SK-N-SH (cell line): ENCODE results near the gene WDFY2. TPM values are rescaled to one million over a fixed set of nuclear protein-coding genes. Genes with fewer than 3 reads are reported as not detected.

Experiments
- CTCF ChIA-PET: fragments of 300-600, 350-600 bp; formaldehyde crosslinking; extraction: SDS; loops from one replicate; lab custom pipeline; 2021; lab: Yijun Ruan, JAX
- POLR2A ChIA-PET: fragments of 350-600 bp; sonication (Branson Sonifier 250); formaldehyde crosslinking; extraction: SDS; loops from one replicate; lab custom pipeline; 2020; ENCODE audit warnings: antibody characterized with exemption, inconsistent platforms; lab: Yijun Ruan, JAX
- DNase-seq: peaks from one replicate; pipeline ENCODE4 v3.0.0; 2012
- H2AFZ ChIP-seq: fragments of 200-600 bp; sonication (generic); 2 replicates; pipeline ENCODE4 v1.8.1; 2016; ENCODE audit warnings: antibody characterized with exemption, mild to moderate bottlenecking, low read depth
- H3F3A ChIP-seq: fragments of 200-600 bp; sonication (generic); replicated peaks from 2 replicates; pipeline ENCODE3; 2016; ENCODE audit warnings: antibody characterized with exemption, mild to moderate bottlenecking; ENCODE audit not compliant: insufficient read depth
- H3K27ac ChIP-seq, 2 experiments: fragments of 200-500 bp in 1 of 2; fragments of 200-600 bp in 1 of 2; sonication (Bioruptor generic) in 1 of 2; sonication (generic), shearing (Covaris generic) in 1 of 2; 2 replicates each; pipeline versions ENCODE4 v1.5.1 to v1.6.1; 2014 to 2016; ENCODE audit warnings: low read depth in 2 of 2, inconsistent platforms in 1 of 2, low read length in 1 of 2, mild to moderate bottlenecking in 1 of 2, mixed read lengths in 1 of 2
- H3K27me3 ChIP-seq: fragments of 200-600 bp; sonication (generic), shearing (Covaris generic); 2 replicates; pipeline ENCODE4 v1.6.1; 2016; ENCODE audit warnings: mixed run types; ENCODE audit not compliant: insufficient read depth
- H3K36me3 ChIP-seq, 2 experiments: fragments of 200-500 bp in 1 of 2; fragments of 200-600 bp in 1 of 2; sonication (Bioruptor generic) in 1 of 2; sonication (generic) in 1 of 2; replicated peaks in 1 of 2; 2 replicates each; pipeline versions ENCODE3 to v1.5.1; 2014 to 2016; ENCODE audit warnings: low read length in 1 of 2, mild to moderate bottlenecking in 1 of 2; ENCODE audit not compliant: insufficient read depth in 2 of 2, control insufficient read depth in 1 of 2
- H3K4me1 ChIP-seq, 2 experiments: fragments of 200-500 bp in 1 of 2; fragments of 200-600 bp in 1 of 2; sonication (Bioruptor generic) in 1 of 2; sonication (generic), shearing (Covaris generic) in 1 of 2; 2 replicates each; pipeline versions ENCODE4 v1.5.1 to v1.6.1; 2014 to 2016; ENCODE audit warnings: low read depth in 1 of 2, low read length in 1 of 2, mixed run types in 1 of 2; ENCODE audit not compliant: insufficient read depth in 2 of 2, control insufficient read depth in 1 of 2
- H3K4me2 ChIP-seq: fragments of 200-600 bp; sonication (generic), shearing (Covaris generic); 2 replicates; pipeline ENCODE4 v1.6.1; 2017; ENCODE audit warnings: mixed run types
- H3K4me3 ChIP-seq, 2 experiments: fragments of 200-500 bp in 1 of 2; fragments of 200-600 bp in 1 of 2; sonication (Bioruptor generic) in 1 of 2; sonication (generic), shearing (Covaris generic) in 1 of 2; 2 replicates each; pipeline versions ENCODE4 v1.5.1 to v1.8.1; 2014 to 2016; ENCODE audit warnings: low read depth in 2 of 2, inconsistent platforms in 1 of 2, low read length in 1 of 2, mild to moderate bottlenecking in 1 of 2, mixed read lengths in 1 of 2, moderate library complexity in 1 of 2
- H3K79me2 ChIP-seq: fragments of 200-600 bp; sonication (generic); 2 replicates; pipeline ENCODE4 v1.8.1; 2017; ENCODE audit warnings: mild to moderate bottlenecking; ENCODE audit not compliant: insufficient read depth
- H3K9ac ChIP-seq: fragments of 200-600 bp; sonication (generic); 2 replicates; pipeline ENCODE4 v1.6.1; 2017; ENCODE audit warnings: mixed run types
- H3K9me2 ChIP-seq: fragments of 200-600 bp; sonication (generic); 2 replicates; pipeline ENCODE4 v1.6.1; 2017; ENCODE audit warnings: mixed run types
- H3K9me3 ChIP-seq: fragments of 200-600 bp; sonication (generic); 2 replicates; pipeline ENCODE4 v1.6.1; 2017; ENCODE audit warnings: mixed run types, mild to moderate bottlenecking, moderate library complexity
- H4K20me1 ChIP-seq: fragments of 200-600 bp; sonication (generic); 2 replicates; pipeline ENCODE4 v1.6.1; 2017; ENCODE audit warnings: mild to moderate bottlenecking, mixed run types; ENCODE audit not compliant: insufficient read depth
- CHD2 ChIP-seq: fragments of 150-350 bp; IDR thresholded peaks from 2 replicates; pipeline ENCODE4 v1.6.1; 2018; ENCODE audit warnings: low read length; ENCODE audit not compliant: partially characterized antibody
- EP300 ChIP-seq, 2 experiments: IDR thresholded peaks; 2 replicates each; pipeline versions ENCODE4 v1.4.0 to v1.6.1; 2012; ENCODE audit warnings: borderline replicate concordance in 1 of 2, low read depth in 1 of 2, low read length in 1 of 2
- EZH2phosphoT487 ChIP-seq: fragments of 200-600 bp; sonication (generic); IDR thresholded peaks from 2 replicates; pipeline ENCODE4 v1.6.1; 2017; ENCODE audit warnings: low read depth, mixed run types, mild to moderate bottlenecking, antibody characterized with exemption, moderate library complexity, borderline replicate concordance
- FOSL2 ChIP-seq: IDR thresholded peaks from 2 replicates; pipeline ENCODE4 v1.4.0; 2012; ENCODE audit warnings: low read depth, mild to moderate bottlenecking, moderate library complexity, borderline replicate concordance
- FOXJ3 ChIP-seq: sonication (generic); formaldehyde crosslinking; IDR thresholded peaks from 2 replicates; pipeline ENCODE4 v1.5.1; 2020; ENCODE audit warnings: mild to moderate bottlenecking, missing genetic modification reagents
- GABPA ChIP-seq: IDR thresholded peaks from 2 replicates; pipeline ENCODE4 v1.4.0; 2012; ENCODE audit warnings: low read depth, mild to moderate bottlenecking
- JUND ChIP-seq: IDR thresholded peaks from 2 replicates; pipeline ENCODE4 v1.4.0; 2012
- MEF2A ChIP-seq: IDR thresholded peaks from 2 replicates; pipeline ENCODE4 v1.4.0; 2012; ENCODE audit warnings: low read depth, borderline replicate concordance
- MXI1 ChIP-seq: IDR thresholded peaks from 2 replicates; pipeline ENCODE4 v1.6.1; 2012; ENCODE audit warnings: mild to moderate bottlenecking, low read depth, low read length, improper control_type of control experiment
- RFX5 ChIP-seq: IDR thresholded peaks from 2 replicates; pipeline ENCODE4 v1.6.1; 2012; ENCODE audit warnings: mild to moderate bottlenecking, improper control_type of control experiment, low read length
- RXRA ChIP-seq: IDR thresholded peaks from 2 replicates; pipeline ENCODE4 v1.4.0; 2012; ENCODE audit warnings: low read depth, mild to moderate bottlenecking, borderline replicate concordance
- SMC3 ChIP-seq: IDR thresholded peaks from 2 replicates; pipeline ENCODE4 v1.6.1; 2012; ENCODE audit warnings: low read depth, low read length, improper control_type of control experiment
- TAF1 ChIP-seq: IDR thresholded peaks from 2 replicates; pipeline ENCODE4 v1.6.1; 2012; ENCODE audit warnings: low read depth, mild to moderate bottlenecking, low read length, moderate library complexity, borderline replicate concordance
- YY1 ChIP-seq: IDR thresholded peaks from 2 replicates; pipeline ENCODE4 v1.4.0; 2012; ENCODE audit warnings: low read depth, mild to moderate bottlenecking
- WGBS: methylation state at CpG from one replicate; pipeline ENCODE4 v1.1.6; 2017; ENCODE audit warnings: low lambda C conversion rate; 5-methylcytosine and 5-hydroxymethylcytosine counted together
- polyA plus RNA-seq, 3 experiments: library from polyadenylated mRNA; depleted of rRNA; stranded (reverse); fragments of >200 nt; gene quantifications; 2 replicates each; pipeline ENCODE4 v1.2.3, GENCODE V29; 2012
- TF ChIP-seq, protein P1 (sequence below): fragments of 200-600 bp; sonication (generic); IDR thresholded peaks from 2 replicates; pipeline ENCODE4 v1.6.1; 2017; ENCODE audit warnings: antibody characterized with exemption, mild to moderate bottlenecking, moderate library complexity
- TF ChIP-seq, protein P2 (sequence below): IDR thresholded peaks from 2 replicates; pipeline ENCODE4 v1.6.1; 2012; ENCODE audit warnings: mild to moderate bottlenecking, low read depth, low read length, moderate library complexity
- TF ChIP-seq, protein P3 (sequence below): fragments of 150-350 bp; IDR thresholded peaks from 2 replicates; pipeline ENCODE4 v1.6.1; 2017; ENCODE audit warnings: antibody characterized with exemption, low read length, low read depth, borderline replicate concordance
- TF ChIP-seq, protein P4 (sequence below): IDR thresholded peaks from 2 replicates; pipeline ENCODE4; 2012
- TF ChIP-seq, protein P5 (sequence below): fragments of 150-350 bp; IDR thresholded peaks from 2 replicates; pipeline ENCODE4 v1.6.1; 2016; ENCODE audit warnings: mild to moderate bottlenecking, low read depth, low read length

Gene WDFY2
- polyA plus RNA-seq, 1 of the 3 experiments (the other 2 are of a cell fraction): 4.1 TPM

DNA sequence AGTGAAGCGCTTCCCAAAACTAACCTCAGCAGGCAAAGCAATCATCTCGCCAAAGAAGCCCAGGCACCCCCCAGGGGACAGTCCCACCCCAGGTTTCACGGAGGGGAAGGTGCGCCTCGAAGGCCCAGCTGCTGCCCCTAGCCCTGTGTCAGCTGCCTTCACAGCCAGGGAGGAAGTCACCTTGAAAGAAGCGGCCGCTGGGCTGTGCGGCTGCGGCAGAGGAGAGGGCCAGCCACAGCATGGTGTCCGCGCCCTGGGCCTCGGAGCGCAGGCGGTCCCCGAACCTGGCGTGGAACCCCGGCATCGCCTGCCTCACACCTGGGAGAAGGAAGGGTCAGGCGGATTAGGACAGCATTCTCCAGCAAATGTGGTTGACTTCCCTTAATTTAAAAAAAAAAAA is 184.7 kb downstream of the WDFY2 start:
- TF ChIP-seq JUND (no peak), MEF2A (no peak), EZH2phosphoT487 (no peak), MXI1 (no peak), TAF1 (no peak), FOXJ3 (CRISPR knock-in tag) (no peak), EP300 (IDR thresholded peaks at IDR 0.05; ENCODE audit: borderline replicate concordance in 1 of 2, low read depth in 1 of 2, low read length in 1 of 2) (no peak), RXRA (no peak), SMC3 (no peak), CHD2 (no peak), RFX5 (no peak), GABPA (no peak), YY1 (no peak), FOSL2 (no peak)
- TF ChIP-seq, protein P1, sequence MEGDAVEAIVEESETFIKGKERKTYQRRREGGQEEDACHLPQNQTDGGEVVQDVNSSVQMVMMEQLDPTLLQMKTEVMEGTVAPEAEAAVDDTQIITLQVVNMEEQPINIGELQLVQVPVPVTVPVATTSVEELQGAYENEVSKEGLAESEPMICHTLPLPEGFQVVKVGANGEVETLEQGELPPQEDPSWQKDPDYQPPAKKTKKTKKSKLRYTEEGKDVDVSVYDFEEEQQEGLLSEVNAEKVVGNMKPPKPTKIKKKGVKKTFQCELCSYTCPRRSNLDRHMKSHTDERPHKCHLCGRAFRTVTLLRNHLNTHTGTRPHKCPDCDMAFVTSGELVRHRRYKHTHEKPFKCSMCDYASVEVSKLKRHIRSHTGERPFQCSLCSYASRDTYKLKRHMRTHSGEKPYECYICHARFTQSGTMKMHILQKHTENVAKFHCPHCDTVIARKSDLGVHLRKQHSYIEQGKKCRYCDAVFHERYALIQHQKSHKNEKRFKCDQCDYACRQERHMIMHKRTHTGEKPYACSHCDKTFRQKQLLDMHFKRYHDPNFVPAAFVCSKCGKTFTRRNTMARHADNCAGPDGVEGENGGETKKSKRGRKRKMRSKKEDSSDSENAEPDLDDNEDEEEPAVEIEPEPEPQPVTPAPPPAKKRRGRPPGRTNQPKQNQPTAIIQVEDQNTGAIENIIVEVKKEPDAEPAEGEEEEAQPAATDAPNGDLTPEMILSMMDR: no peak
- TF ChIP-seq, protein P2, sequence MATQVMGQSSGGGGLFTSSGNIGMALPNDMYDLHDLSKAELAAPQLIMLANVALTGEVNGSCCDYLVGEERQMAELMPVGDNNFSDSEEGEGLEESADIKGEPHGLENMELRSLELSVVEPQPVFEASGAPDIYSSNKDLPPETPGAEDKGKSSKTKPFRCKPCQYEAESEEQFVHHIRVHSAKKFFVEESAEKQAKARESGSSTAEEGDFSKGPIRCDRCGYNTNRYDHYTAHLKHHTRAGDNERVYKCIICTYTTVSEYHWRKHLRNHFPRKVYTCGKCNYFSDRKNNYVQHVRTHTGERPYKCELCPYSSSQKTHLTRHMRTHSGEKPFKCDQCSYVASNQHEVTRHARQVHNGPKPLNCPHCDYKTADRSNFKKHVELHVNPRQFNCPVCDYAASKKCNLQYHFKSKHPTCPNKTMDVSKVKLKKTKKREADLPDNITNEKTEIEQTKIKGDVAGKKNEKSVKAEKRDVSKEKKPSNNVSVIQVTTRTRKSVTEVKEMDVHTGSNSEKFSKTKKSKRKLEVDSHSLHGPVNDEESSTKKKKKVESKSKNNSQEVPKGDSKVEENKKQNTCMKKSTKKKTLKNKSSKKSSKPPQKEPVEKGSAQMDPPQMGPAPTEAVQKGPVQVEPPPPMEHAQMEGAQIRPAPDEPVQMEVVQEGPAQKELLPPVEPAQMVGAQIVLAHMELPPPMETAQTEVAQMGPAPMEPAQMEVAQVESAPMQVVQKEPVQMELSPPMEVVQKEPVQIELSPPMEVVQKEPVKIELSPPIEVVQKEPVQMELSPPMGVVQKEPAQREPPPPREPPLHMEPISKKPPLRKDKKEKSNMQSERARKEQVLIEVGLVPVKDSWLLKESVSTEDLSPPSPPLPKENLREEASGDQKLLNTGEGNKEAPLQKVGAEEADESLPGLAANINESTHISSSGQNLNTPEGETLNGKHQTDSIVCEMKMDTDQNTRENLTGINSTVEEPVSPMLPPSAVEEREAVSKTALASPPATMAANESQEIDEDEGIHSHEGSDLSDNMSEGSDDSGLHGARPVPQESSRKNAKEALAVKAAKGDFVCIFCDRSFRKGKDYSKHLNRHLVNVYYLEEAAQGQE: no peak
- TF ChIP-seq, protein P3, sequence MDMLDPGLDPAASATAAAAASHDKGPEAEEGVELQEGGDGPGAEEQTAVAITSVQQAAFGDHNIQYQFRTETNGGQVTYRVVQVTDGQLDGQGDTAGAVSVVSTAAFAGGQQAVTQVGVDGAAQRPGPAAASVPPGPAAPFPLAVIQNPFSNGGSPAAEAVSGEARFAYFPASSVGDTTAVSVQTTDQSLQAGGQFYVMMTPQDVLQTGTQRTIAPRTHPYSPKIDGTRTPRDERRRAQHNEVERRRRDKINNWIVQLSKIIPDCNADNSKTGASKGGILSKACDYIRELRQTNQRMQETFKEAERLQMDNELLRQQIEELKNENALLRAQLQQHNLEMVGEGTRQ: no peak
- TF ChIP-seq, protein P4, sequence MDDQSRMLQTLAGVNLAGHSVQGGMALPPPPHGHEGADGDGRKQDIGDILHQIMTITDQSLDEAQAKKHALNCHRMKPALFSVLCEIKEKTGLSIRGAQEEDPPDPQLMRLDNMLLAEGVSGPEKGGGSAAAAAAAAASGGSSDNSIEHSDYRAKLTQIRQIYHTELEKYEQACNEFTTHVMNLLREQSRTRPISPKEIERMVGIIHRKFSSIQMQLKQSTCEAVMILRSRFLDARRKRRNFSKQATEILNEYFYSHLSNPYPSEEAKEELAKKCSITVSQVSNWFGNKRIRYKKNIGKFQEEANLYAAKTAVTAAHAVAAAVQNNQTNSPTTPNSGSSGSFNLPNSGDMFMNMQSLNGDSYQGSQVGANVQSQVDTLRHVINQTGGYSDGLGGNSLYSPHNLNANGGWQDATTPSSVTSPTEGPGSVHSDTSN: no peak
- TF ChIP-seq, protein P5, sequence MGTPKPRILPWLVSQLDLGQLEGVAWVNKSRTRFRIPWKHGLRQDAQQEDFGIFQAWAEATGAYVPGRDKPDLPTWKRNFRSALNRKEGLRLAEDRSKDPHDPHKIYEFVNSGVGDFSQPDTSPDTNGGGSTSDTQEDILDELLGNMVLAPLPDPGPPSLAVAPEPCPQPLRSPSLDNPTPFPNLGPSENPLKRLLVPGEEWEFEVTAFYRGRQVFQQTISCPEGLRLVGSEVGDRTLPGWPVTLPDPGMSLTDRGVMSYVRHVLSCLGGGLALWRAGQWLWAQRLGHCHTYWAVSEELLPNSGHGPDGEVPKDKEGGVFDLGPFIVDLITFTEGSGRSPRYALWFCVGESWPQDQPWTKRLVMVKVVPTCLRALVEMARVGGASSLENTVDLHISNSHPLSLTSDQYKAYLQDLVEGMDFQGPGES: no peak
- TF ChIP-seq, all 33 proteins: peak for 0
- H4K20me1 ChIP-seq: no peaks in the 10 kb centered on the region
- no peaks in the 10 kb centered on the region for H3K79me2 ChIP-seq
- H3K4me3 ChIP-seq: no peak overlapping the region
- no peaks in the 10 kb centered on the region for H3K9me2 ChIP-seq
- H3F3A ChIP-seq: peaks cover 5% of the 10 kb centered on the region
- no peak for DNase-seq
- H3K9ac ChIP-seq: no peak overlapping the region
- no peak overlapping the region for H2AFZ ChIP-seq
- CTCF ChIA-PET: no interaction called here
- peaks cover 10 to 16% of the 10 kb centered on the region in 2 experiments for H3K36me3 ChIP-seq
- peaks cover 10% of the 10 kb centered on the region in 2 experiments; a peak in 3 of 4 replicates for H3K4me1 ChIP-seq
- no peak overlapping the region for H3K4me2 ChIP-seq
- H3K27ac ChIP-seq: no peak overlapping the region
- 96% methylated on average over 8 of the region's 19 CpGs for WGBS
- POLR2A ChIA-PET: interaction anchor here (0.6 kb wide), 1 partner anchor 17 kb away, joined by 3 read pairs; no protein-coding TSS in a partner anchor
- no peaks in the 10 kb centered on the region for H3K9me3 ChIP-seq
- H3K27me3 ChIP-seq: no peaks in the 10 kb centered on the region
